Peyer's patch (tissue), 4 donors: ENCODE results near the gene PER3.

Experiments
- CTCF ChIP-seq, 6 experiments: fragments of 450-650 bp in 4 of 6; fragments of 200-600 bp in 2 of 6; sonication (generic) in 1 of 6; IDR thresholded peaks; one replicate each; pipeline ENCODE4 v1.5.1; 2017 to 2019; ENCODE audit warnings: antibody characterized with exemption in 6 of 6, mild to moderate bottlenecking in 3 of 6, moderate library complexity in 1 of 6
- POLR2A ChIP-seq, 2 donors: fragments of 450-650 bp; IDR thresholded peaks; one replicate each; pipeline ENCODE4 v1.5.1; 2017; ENCODE audit warnings: antibody characterized with exemption in 2 of 2, mild to moderate bottlenecking in 2 of 2, moderate library complexity in 2 of 2

DNA sequence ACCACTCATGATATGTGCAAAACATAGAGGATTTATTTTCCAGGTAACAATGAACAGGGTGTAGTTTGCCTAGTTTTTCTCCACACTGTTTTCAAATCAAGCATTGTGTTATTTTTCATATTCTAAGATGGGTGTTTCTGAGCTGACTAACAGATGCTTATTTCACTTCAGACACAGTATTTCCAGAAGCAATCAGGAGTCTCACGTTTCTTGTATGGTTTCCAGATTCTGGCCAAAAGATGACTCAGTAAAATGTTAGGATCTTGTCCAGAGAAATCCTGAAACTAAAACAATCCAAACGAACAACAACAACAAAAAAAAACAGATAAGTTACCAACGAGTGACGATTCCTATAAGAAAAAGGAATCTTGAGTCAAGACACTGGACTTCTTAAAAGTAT lies 63.5 kb downstream of the PER3 start:
- TF ChIP-seq CTCF (IDR thresholded peaks at IDR 0.05) = no peak
- TF ChIP-seq POLR2A (IDR thresholded peaks at IDR 0.05) = no peak
